Suprapubic skin (tissue), 4 donors: ENCODE measurements around the gene ELF5. TPM values are rescaled to one million over a fixed set of nuclear protein-coding genes. Genes with fewer than 3 reads are reported as not detected.

Source experiments
- DNase-seq, 2 donors: peaks; one replicate each; pipeline ENCODE4 v3.0.0-alpha.2; 2019; ENCODE audit warnings: low spot score in 2 of 2
- H3K27ac ChIP-seq: fragments of 200-600 bp; sonication (generic); one replicate; pipeline ENCODE4 v1.5.1; 2019
- H3K27me3 ChIP-seq: fragments of 200-600 bp; sonication (generic); one replicate; pipeline ENCODE4 v1.5.1; 2019
- H3K36me3 ChIP-seq: fragments of 200-600 bp; sonication (generic); one replicate; pipeline ENCODE4 v1.5.1; 2019
- H3K4me1 ChIP-seq: fragments of 200-600 bp; sonication (generic); one replicate; pipeline ENCODE4 v1.5.1; 2019
- H3K4me3 ChIP-seq: fragments of 200-600 bp; sonication (generic); one replicate; pipeline ENCODE4 v1.5.1; 2019; ENCODE audit warnings: mild to moderate bottlenecking
- H3K9me3 ChIP-seq: fragments of 200-600 bp; sonication (generic); one replicate; pipeline ENCODE4 v1.5.1; 2019
- EP300 ChIP-seq: sonication (generic); formaldehyde crosslinking; IDR thresholded peaks from one replicate; pipeline ENCODE4 v1.6.1; 2017; ENCODE audit warnings: antibody characterized with exemption
- POLR2A ChIP-seq, 2 donors: fragments of 450-650 bp; IDR thresholded peaks; one replicate each; pipeline ENCODE4 v1.6.1; 2017; ENCODE audit warnings: antibody characterized with exemption in 2 of 2, mild to moderate bottlenecking in 2 of 2, moderate library complexity in 2 of 2
- POLR2AphosphoS5 ChIP-seq, 3 donors: sonication (generic); formaldehyde crosslinking; IDR thresholded peaks; one replicate each; pipeline ENCODE4 v1.6.1; 2017; ENCODE audit warnings: antibody characterized with exemption in 3 of 3
- WGBS: methylation state at CpG from one replicate; pipeline ENCODE4 v1.1.5; 2018; 5-methylcytosine and 5-hydroxymethylcytosine counted together
- total RNA-seq, 4 donors: library from RNA; depleted of rRNA; stranded (reverse); fragments of >200 nt; gene quantifications; one replicate each; pipeline ENCODE4 v1.1.0, GENCODE V29; 2016
- TF ChIP-seq, protein P1 (sequence below), 2 donors: fragments of 200-600 bp in 1 of 2; fragments of 450-650 bp in 1 of 2; sonication (generic) in 1 of 2; IDR thresholded peaks; one replicate each; pipeline ENCODE4 v1.5.1; 2016 to 2019; ENCODE audit warnings: antibody characterized with exemption in 2 of 2, mild to moderate bottlenecking in 1 of 2, moderate library complexity in 1 of 2

Gene ELF5
- total RNA-seq, 4 donors from 2014 or later, result 7.9 to 20.4 (median 11.9) TPM

DNA sequence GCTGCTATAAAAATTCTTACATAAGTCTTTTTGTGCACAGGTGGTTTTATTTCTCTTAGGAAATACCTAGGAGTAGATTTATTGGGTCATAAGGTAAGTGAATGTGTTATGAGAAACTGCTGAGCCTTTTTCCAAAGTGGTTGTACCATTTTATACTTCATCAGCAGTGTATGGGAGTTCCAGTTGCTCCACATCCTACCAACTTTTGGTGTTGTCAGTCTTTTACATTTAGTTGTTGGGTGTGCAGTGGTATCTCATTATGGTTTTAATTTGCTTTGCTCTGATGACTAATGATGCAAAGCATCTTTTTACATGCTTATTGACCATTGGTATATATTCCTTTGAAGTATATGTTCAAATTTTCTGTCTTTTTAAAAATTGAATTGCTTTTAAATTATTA, 71.8 kb downstream of the ELF5 start:
- Histone ChIP-seq H3K27ac (no peak overlapping the region), H3K27me3 (no peaks in the 10 kb centered on the region), H3K4me1 (peaks cover 37% of the 10 kb centered on the region), H3K36me3 (no peaks in the 10 kb centered on the region), H3K9me3 (no peaks in the 10 kb centered on the region), H3K4me3 (no peak overlapping the region)
- no peak for DNase-seq
- TF ChIP-seq EP300 (no peak), POLR2AphosphoS5 (IDR thresholded peaks at IDR 0.05) (no peak), POLR2A (IDR thresholded peaks at IDR 0.05) (no peak)

DNA sequence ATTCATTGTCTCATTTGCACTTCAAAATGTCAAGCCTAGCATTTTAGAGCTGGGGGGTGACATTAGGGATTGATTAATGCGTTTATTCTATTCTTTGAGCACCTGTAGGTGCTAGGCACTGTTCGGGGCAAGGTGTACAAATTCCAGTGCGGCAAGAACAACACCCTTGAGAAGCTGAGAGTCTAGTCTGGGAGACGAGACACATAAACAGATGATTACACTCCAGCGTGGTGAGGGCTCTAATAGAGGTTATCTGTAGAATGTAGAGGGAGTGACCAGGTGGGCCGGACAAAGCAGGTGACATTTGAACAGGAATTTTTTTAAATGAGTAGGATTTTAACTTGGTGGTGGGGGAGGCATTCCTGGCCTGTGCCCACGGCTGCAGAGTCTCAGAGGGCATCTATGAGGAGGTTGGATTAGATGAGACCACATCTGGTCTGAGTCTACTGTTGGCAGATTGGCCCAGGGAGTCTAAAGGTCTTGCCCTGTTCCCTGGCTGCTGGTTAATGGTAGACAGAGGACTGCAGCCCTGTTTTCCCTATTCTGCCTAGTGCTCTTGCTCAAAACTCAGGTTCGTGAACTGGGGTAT, 73.9 kb downstream of the ELF5 start:
- peaks cover 37% of the 10 kb centered on the region for H3K4me1 ChIP-seq
- no peak for DNase-seq
- peak overlapping the region; percentile 92 for H3K27ac ChIP-seq
- no peak for TF ChIP-seq POLR2AphosphoS5 (IDR thresholded peaks at IDR 0.05)
- TF ChIP-seq POLR2A (IDR thresholded peaks at IDR 0.05), result no peak
- WGBS, result 34% methylated on average over 8 of the region's 8 CpGs
- H3K36me3 ChIP-seq, result no peaks in the 10 kb centered on the region
- no peaks in the 10 kb centered on the region for H3K9me3 ChIP-seq
- no peaks in the 10 kb centered on the region for H3K27me3 ChIP-seq
- peak overlapping the region; percentile 66 for H3K4me3 ChIP-seq

DNA sequence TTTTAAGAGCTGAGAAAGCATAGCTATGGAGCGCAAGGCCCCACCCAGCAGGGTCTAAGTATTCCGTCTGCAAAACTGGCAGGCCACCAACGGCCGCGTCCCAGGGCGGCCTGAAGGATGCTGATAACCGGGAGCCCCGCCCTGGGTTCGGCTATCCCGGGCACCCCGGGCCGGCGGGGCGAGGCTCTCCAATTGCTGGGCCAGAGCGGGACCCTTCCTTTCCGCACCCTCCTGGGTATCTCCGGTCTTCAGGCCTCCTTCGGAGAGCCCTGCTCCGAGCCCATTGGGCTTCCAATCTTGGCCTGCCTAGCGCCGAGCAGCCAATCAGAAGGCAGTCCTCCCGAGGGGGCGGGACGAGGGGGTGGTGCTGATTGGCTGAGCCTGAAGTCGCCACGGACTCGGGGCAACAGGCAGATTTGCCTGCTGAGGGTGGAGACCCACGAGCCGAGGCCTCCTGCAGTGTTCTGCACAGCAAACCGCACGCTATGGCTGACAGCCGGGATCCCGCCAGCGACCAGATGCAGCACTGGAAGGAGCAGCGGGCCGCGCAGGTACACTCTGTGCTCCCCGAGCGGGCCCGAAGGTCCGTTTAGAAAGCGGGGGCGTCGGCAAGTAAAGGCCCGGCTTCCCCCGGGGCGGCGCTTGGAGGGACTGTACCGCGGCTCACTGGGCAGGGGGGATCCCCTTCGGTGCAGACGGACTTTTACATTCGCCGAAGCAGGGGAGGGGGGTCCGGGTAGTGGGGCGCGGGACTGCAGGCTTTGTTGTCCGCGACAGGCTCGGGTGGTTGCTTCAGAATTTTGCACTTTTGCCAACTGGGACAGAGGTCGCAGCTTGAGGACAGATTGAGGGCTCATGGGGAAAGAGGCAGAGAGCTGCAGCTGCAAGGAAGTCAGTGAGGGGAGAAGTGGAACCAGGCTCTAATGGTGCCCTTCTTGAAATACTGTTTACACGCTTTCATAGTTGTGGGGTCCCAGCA, 74.8 kb downstream of the ELF5 start, which contains the start of gene CAT:
TSS of gene CAT (plus strand) at position 406 of the 979 bp plus-strand sequence. CDS start at position 486, 80 bp downstream.
- 3% methylated on average over 27 of the region's 62 CpGs for WGBS
- peak within 1 kb of the TSS; percentile 66 for H3K4me3 ChIP-seq

DNA sequence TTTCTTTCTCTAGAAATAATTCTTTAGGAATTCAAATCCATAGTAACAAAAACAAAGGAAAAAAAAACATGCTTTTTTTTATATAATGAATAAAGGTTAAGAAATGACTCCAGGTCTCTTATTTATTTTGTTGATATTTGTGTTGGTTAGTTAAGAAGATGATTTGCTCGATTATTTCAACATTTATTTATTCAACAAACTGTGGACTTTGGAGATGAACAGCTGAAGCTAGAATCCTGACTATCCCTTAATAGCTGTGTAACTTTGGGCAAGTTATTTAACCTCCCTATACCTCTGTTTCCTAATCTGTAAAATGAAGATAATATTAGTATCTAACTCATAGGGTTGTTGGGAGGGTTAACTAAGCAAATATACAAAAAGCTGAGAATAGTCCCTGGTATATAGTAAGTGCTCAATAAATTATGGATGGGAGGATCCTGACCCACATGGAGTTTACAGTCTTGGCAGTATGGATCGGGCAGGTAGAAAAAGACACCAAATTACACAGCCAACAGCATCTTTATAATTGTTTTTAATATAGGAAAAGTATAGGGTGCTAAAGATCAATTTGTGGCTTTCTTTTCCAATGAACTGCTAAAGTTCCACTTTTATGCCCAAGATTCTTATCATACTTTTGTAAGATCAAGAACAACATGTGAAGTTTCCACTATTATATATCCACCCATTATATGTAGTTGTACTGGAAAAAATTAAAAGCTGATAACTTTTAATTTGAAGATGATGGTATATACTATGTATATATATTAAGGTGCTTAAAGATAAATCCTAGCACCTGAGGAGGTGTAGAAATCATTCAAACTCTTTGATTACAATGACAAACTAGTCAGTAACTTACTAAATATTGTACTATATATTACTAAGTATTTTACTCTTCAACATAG, 76.1 kb downstream of the ELF5 start:
- no peak overlapping the region for H3K27ac ChIP-seq
- peaks cover 29% of the 10 kb centered on the region for H3K4me1 ChIP-seq
- TF ChIP-seq POLR2AphosphoS5 (IDR thresholded peaks at IDR 0.05) (no peak), EP300 (no peak), POLR2A (IDR thresholded peaks at IDR 0.05) (no peak)
- TF ChIP-seq, protein P1, sequence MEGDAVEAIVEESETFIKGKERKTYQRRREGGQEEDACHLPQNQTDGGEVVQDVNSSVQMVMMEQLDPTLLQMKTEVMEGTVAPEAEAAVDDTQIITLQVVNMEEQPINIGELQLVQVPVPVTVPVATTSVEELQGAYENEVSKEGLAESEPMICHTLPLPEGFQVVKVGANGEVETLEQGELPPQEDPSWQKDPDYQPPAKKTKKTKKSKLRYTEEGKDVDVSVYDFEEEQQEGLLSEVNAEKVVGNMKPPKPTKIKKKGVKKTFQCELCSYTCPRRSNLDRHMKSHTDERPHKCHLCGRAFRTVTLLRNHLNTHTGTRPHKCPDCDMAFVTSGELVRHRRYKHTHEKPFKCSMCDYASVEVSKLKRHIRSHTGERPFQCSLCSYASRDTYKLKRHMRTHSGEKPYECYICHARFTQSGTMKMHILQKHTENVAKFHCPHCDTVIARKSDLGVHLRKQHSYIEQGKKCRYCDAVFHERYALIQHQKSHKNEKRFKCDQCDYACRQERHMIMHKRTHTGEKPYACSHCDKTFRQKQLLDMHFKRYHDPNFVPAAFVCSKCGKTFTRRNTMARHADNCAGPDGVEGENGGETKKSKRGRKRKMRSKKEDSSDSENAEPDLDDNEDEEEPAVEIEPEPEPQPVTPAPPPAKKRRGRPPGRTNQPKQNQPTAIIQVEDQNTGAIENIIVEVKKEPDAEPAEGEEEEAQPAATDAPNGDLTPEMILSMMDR (IDR thresholded peaks at IDR 0.05), result no peak

More for the DNA sequence above, 74.8 kb downstream of the ELF5 start, which contains the start of gene CAT:
- no peaks in the 10 kb centered on the region for H3K27me3 ChIP-seq
- DNase-seq, result peak; percentile 99 to 100
- no peaks in the 10 kb centered on the region for H3K36me3 ChIP-seq
- TF ChIP-seq POLR2A (IDR thresholded peaks at IDR 0.05) (peak in 1 of 2 donors; percentile 69), POLR2AphosphoS5 (IDR thresholded peaks at IDR 0.05) (peak in 2 of 3 donors; percentile 46 to 49), EP300 (no peak)
- TF ChIP-seq, protein P1 (IDR thresholded peaks at IDR 0.05), result no peak
- peaks cover 37% of the 10 kb centered on the region for H3K4me1 ChIP-seq
- peak within 1 kb of the TSS; percentile 92 for H3K27ac ChIP-seq
- H3K9me3 ChIP-seq, result no peaks in the 10 kb centered on the region

DNA sequence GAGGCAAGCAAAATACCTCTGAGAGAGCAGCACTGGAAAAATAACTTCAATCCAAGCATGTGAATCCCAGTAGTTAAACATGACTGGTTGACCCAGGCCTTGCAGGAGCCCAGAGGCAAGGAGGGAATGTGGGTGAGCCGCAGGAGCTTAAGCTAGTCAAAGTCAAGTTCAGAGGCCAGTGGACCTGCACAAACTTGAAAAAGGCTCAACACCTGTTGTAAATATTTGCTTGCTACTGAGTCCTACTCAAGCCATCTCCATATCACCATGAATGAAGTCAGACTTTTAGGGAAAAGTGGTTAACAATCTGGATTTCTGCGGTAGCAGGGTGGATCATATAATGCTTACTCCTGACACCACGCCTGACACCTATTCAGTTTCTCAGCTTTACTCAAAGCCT, 79.7 kb downstream of the ELF5 start:
- WGBS, result 80% methylated on average over 3 of the region's 3 CpGs
- no peak overlapping the region for H3K27ac ChIP-seq
- H3K4me3 ChIP-seq, result no peak overlapping the region
- no peaks in the 10 kb centered on the region for H3K36me3 ChIP-seq
- DNase-seq, result no peak
- H3K27me3 ChIP-seq, result no peaks in the 10 kb centered on the region
- no peaks in the 10 kb centered on the region for H3K9me3 ChIP-seq
- H3K4me1 ChIP-seq, result peaks cover 8% of the 10 kb centered on the region
- TF ChIP-seq EP300 (no peak), POLR2A (IDR thresholded peaks at IDR 0.05) (no peak), POLR2AphosphoS5 (IDR thresholded peaks at IDR 0.05) (no peak)
- TF ChIP-seq, protein P1 (IDR thresholded peaks at IDR 0.05), result no peak

More for the DNA sequence above, 76.1 kb downstream of the ELF5 start:
- 93% methylated on average over 2 of the region's 2 CpGs for WGBS
- no peaks in the 10 kb centered on the region for H3K36me3 ChIP-seq
- H3K4me3 ChIP-seq, result peak overlapping the region; percentile 66
- no peak for DNase-seq
- H3K9me3 ChIP-seq, result no peaks in the 10 kb centered on the region
- no peaks in the 10 kb centered on the region for H3K27me3 ChIP-seq
